H9 (cell line): Measurements from ENCODE around the gene ANO9. TPM values are rescaled to one million over a fixed set of nuclear protein-coding genes. Genes with fewer than 3 reads are reported as not detected.

ENCODE experiments used
- DNase-seq: peaks from one replicate; pipeline ENCODE4 v3.0.0-alpha.2; 2017
- H2AFZ ChIP-seq: one replicate; pipeline ENCODE4 v1.6.1; 2013; ENCODE audit warnings: mild to moderate bottlenecking, low read length, control low read depth, moderate library complexity
- H2AK5ac ChIP-seq: 2 replicates; pipeline ENCODE4 v1.6.1; 2013; ENCODE audit warnings: low read length, control low read depth, mixed read lengths; ENCODE audit not compliant: insufficient read length
- H2BK120ac ChIP-seq: one replicate; pipeline ENCODE4 v1.6.1; 2013; ENCODE audit warnings: low read depth, mild to moderate bottlenecking, low read length, control low read depth, inconsistent platforms; ENCODE audit not compliant: poor library complexity, severe bottlenecking
- H2BK12ac ChIP-seq: 2 replicates; pipeline ENCODE4 v1.6.1; 2013; ENCODE audit warnings: low read length, control low read depth, mixed read lengths, low read depth; ENCODE audit not compliant: insufficient read length
- H2BK15ac ChIP-seq: 2 replicates; pipeline ENCODE4 v1.6.1; 2013; ENCODE audit warnings: low read depth, low read length, control low read depth
- H2BK20ac ChIP-seq: one replicate; pipeline ENCODE4 v1.6.1; 2013; ENCODE audit warnings: low read depth, mild to moderate bottlenecking, low read length, control low read depth, inconsistent platforms; ENCODE audit not compliant: poor library complexity, severe bottlenecking
- H2BK5ac ChIP-seq: 2 replicates; pipeline ENCODE4 v1.6.1; 2013; ENCODE audit warnings: low read length, control low read depth, mixed read lengths; ENCODE audit not compliant: insufficient read length
- H3K14ac ChIP-seq: 2 replicates; pipeline ENCODE4 v1.6.1; 2013; ENCODE audit warnings: low read length, control low read depth; ENCODE audit not compliant: insufficient read depth
- H3K18ac ChIP-seq: 2 replicates; pipeline ENCODE4 v1.6.1; 2013; ENCODE audit warnings: low read depth, mild to moderate bottlenecking, mixed read lengths, low read length, control low read depth; ENCODE audit not compliant: insufficient read length
- H3K23ac ChIP-seq: 2 replicates; pipeline ENCODE4 v1.6.1; 2013; ENCODE audit warnings: low read length, control low read depth, mixed read lengths, low read depth; ENCODE audit not compliant: insufficient read length
- H3K23me2 ChIP-seq: 2 replicates; pipeline ENCODE4 v1.6.1; 2013; ENCODE audit warnings: low read depth, mild to moderate bottlenecking, mixed read lengths, low read length, control low read depth; ENCODE audit not compliant: insufficient read length, poor library complexity, severe bottlenecking
- H3K27ac ChIP-seq: 2 replicates; pipeline ENCODE4 v1.5.1; 2013; ENCODE audit warnings: low read length, control low read depth, mixed read lengths, low read depth; ENCODE audit not compliant: insufficient read length
- H3K27me3 ChIP-seq: 2 replicates; pipeline ENCODE4 v1.6.1; 2013; ENCODE audit warnings: low read length, control low read depth, inconsistent platforms; ENCODE audit not compliant: insufficient read depth
- H3K4ac ChIP-seq: 2 replicates; pipeline ENCODE4 v1.6.1; 2013; ENCODE audit warnings: low read depth, mild to moderate bottlenecking, control low read depth, inconsistent platforms, low read length, moderate library complexity
- H3K4me1 ChIP-seq: 2 replicates; pipeline ENCODE4 v1.6.1; 2013; ENCODE audit warnings: low read length, control low read depth, inconsistent platforms; ENCODE audit not compliant: insufficient read depth
- H3K4me2 ChIP-seq: 2 replicates; pipeline ENCODE4 v1.6.1; 2013; ENCODE audit warnings: low read length, control low read depth, mixed read lengths; ENCODE audit not compliant: insufficient read length, insufficient read depth
- H3K56ac ChIP-seq: 2 replicates; pipeline ENCODE4 v1.6.1; 2013; ENCODE audit warnings: low read depth, mild to moderate bottlenecking, mixed read lengths, low read length, control low read depth; ENCODE audit not compliant: insufficient read length
- H3K79me1 ChIP-seq: 2 replicates; pipeline ENCODE4 v1.6.1; 2013; ENCODE audit warnings: low read depth, mild to moderate bottlenecking, moderate library complexity, low read length, control low read depth, inconsistent platforms; ENCODE audit not compliant: insufficient read depth, poor library complexity, severe bottlenecking
- H3K79me2 ChIP-seq: 2 replicates; pipeline ENCODE4 v1.6.1; 2013; ENCODE audit warnings: low read length, control low read depth, inconsistent platforms; ENCODE audit not compliant: insufficient read depth
- H3K9ac ChIP-seq: 2 replicates; pipeline ENCODE4 v1.6.1; 2013; ENCODE audit warnings: low read length, control low read depth, mixed read lengths; ENCODE audit not compliant: insufficient read length; ENCODE audit errors: extremely low read depth
- H3K9me3 ChIP-seq: one replicate; pipeline ENCODE4 v1.6.1; 2013; ENCODE audit warnings: low read depth, low read length, inconsistent platforms; ENCODE audit not compliant: control insufficient read depth
- H3T11ph ChIP-seq: one replicate; pipeline ENCODE4 v1.6.1; 2013; ENCODE audit warnings: mild to moderate bottlenecking, low read length, control low read depth, inconsistent platforms
- H4K20me1 ChIP-seq: one replicate; pipeline ENCODE4 v1.6.1; 2013; ENCODE audit not compliant: control insufficient read depth, insufficient read length, insufficient read depth
- H4K5ac ChIP-seq: 2 replicates; pipeline ENCODE4 v1.6.1; 2013; ENCODE audit warnings: low read depth, mild to moderate bottlenecking, mixed read lengths, low read length, control low read depth; ENCODE audit not compliant: insufficient read length
- H4K8ac ChIP-seq: replicated peaks from 2 replicates; pipeline ENCODE4 v1.6.1; 2013; ENCODE audit warnings: low read length, control low read depth, mixed read lengths, low read depth; ENCODE audit not compliant: insufficient read length
- H4K91ac ChIP-seq: 2 replicates; pipeline ENCODE4 v1.6.1; 2013; ENCODE audit warnings: low read depth, mild to moderate bottlenecking, moderate library complexity, mixed read lengths, low read length, control low read depth; ENCODE audit not compliant: insufficient read length
- H3K27ac Mint-ChIP-seq, 3 experiments: 2 replicates in 2 of 3; 3 replicates in 1 of 3; pipeline ENCODE4 v1.8.0; 2020 to 2021; ENCODE audit warnings: mixed read lengths in 3 of 3, mild to moderate bottlenecking in 1 of 3, moderate library complexity in 1 of 3
- H3K27me3 Mint-ChIP-seq: 2 replicates; pipeline ENCODE4 v1.8.0; 2021; ENCODE audit warnings: low read depth, mild to moderate bottlenecking, moderate library complexity, mixed read lengths
- H3K36me3 Mint-ChIP-seq, 3 experiments: 2 replicates in 2 of 3; 3 replicates in 1 of 3; pipeline ENCODE4 v1.8.0; 2020 to 2021; ENCODE audit warnings: low read depth in 3 of 3, mixed read lengths in 3 of 3; ENCODE audit not compliant: insufficient read depth in 1 of 3
- H3K4me1 Mint-ChIP-seq, 2 experiments: 2 replicates each; pipeline ENCODE4 v1.8.0; 2020; ENCODE audit warnings: mixed read lengths in 2 of 2
- H3K4me3 Mint-ChIP-seq, 2 experiments: 2 replicates in 1 of 2; 3 replicates in 1 of 2; pipeline ENCODE4 v1.8.0; 2020 to 2021; ENCODE audit warnings: mild to moderate bottlenecking in 2 of 2, mixed read lengths in 2 of 2, moderate library complexity in 1 of 2
- H3K9me3 Mint-ChIP-seq, 2 experiments: 2 replicates in 1 of 2; 3 replicates in 1 of 2; pipeline ENCODE4 v1.8.0; 2020; ENCODE audit warnings: mild to moderate bottlenecking in 2 of 2, mixed read lengths in 2 of 2, moderate library complexity in 1 of 2
- CTCF ChIP-seq: fragments of 200-600 bp; sonication (generic); conservative IDR thresholded peaks from 3 replicates; pipeline ENCODE4 v1.8.0; 2021; ENCODE audit warnings: antibody characterized with exemption, mild to moderate bottlenecking
- WGBS: extraction: QIAGEN DNeasy Blood & Tissue Kit; methylation state at CpG from one replicate; pipeline ENCODE4 v1.1.7; 2013; ENCODE audit warnings: missing lambda C conversion rate, low lambda C conversion rate, mixed read lengths; ENCODE audit not compliant: insufficient read length; ENCODE audit errors: extremely low coverage; 5-methylcytosine and 5-hydroxymethylcytosine counted together
- total RNA-seq: library from RNA; stranded (reverse); gene quantifications from 2 replicates; pipeline ENCODE4 v1.2.1, GENCODE V29; 2021

Gene ANO9
- total RNA-seq, 1 experiment from 2014 or later = 13.1 TPM

- H3K9me3 Mint-ChIP-seq = no peaks in the 10 kb centered on the region
- no peaks in the 10 kb centered on the region; the same call in 1 of the 2 replicates for H3K79me2 ChIP-seq
- peaks cover 5% of the 10 kb centered on the region; the same call in 1 of the 2 replicates for H3K4me1 ChIP-seq
- H4K20me1 ChIP-seq = no peaks in the 10 kb centered on the region
- DNase-seq = no peak
- peaks cover 2 to 4% (median 3%) of the 10 kb centered on the region in 3 experiments; a peak in 4 of 7 replicates for H3K36me3 Mint-ChIP-seq
- H3K18ac ChIP-seq = no peak overlapping the region
- no peak overlapping the region for H3T11ph ChIP-seq
- no peak overlapping the region for H2AFZ ChIP-seq
- H3K4ac ChIP-seq = no peak overlapping the region
- H3K23ac ChIP-seq = no peak overlapping the region
- H3K79me1 ChIP-seq = no peaks in the 10 kb centered on the region
- peak overlapping the region in 2 of 3 experiments; percentile 64; a peak in 3 of 7 replicates for H3K27ac Mint-ChIP-seq
- WGBS = no CpG with 5 or more reads among the region's 28 CpGs
- H3K27me3 ChIP-seq = no peaks in the 10 kb centered on the region
- H3K4me1 Mint-ChIP-seq = peaks cover 19 to 37% of the 10 kb centered on the region in 2 experiments
- H2BK15ac ChIP-seq = no peak overlapping the region
- no peaks in the 10 kb centered on the region for H3K9me3 ChIP-seq
- H2BK120ac ChIP-seq = no peak overlapping the region
- no peak overlapping the region for H3K56ac ChIP-seq
- no peaks in the 10 kb centered on the region for H3K23me2 ChIP-seq
- no peak overlapping the region for H4K8ac ChIP-seq
- H4K5ac ChIP-seq = no peak overlapping the region
- H2BK12ac ChIP-seq = no peak overlapping the region
- H3K9ac ChIP-seq = no peak overlapping the region
- no peak overlapping the region for H2BK20ac ChIP-seq
- H4K91ac ChIP-seq = no peak overlapping the region
- no peak overlapping the region for H3K4me3 Mint-ChIP-seq
- H2BK5ac ChIP-seq = no peak overlapping the region
- TF ChIP-seq CTCF = no peak
- H3K27ac ChIP-seq = no peak overlapping the region
- no peaks in the 10 kb centered on the region for H3K27me3 Mint-ChIP-seq
- H3K14ac ChIP-seq = no peak overlapping the region
- no peak overlapping the region for H2AK5ac ChIP-seq
- H3K4me2 ChIP-seq = no peak overlapping the region
These were observed 31.0 kb upstream of the ANO9 start for GRCh38 chr11:472816-473215.
